Measurements from ENCODE around the gene NFATC1.

NFATC1 gene

DNA sequence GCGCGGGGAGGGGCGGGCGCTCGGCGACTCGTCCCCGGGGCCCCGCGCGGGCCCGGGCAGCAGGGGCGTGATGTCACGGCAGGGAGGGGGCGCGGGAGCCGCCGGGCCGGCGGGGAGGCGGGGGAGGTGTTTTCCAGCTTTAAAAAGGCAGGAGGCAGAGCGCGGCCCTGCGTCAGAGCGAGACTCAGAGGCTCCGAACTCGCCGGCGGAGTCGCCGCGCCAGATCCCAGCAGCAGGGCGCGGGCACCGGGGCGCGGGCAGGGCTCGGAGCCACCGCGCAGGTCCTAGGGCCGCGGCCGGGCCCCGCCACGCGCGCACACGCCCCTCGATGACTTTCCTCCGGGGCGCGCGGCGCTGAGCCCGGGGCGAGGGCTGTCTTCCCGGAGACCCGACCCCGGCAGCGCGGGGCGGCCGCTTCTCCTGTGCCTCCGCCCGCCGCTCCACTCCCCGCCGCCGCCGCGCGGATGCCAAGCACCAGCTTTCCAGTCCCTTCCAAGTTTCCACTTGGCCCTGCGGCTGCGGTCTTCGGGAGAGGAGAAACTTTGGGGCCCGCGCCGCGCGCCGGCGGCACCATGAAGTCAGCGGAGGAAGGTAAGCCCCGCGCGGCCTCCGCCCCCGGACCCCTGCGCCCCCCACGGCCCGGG, at the start of gene NFATC1:
Gene NFATC1, plus strand, starts transcription at position 170 of the 644 bp plus-strand sequence. Its CDS starts 295 bp downstream, at position 465.
- Mint-ChIP-seq H3K4me1 (ENCODE audit: low read depth) (peaks cover 40% of the 10 kb centered on the region), H3K36me3 (ENCODE audit: low read depth) (peaks cover 7% of the 10 kb centered on the region), H3K4me3 (peak within 1 kb of the TSS; percentile 83), H3K27me3 (peaks cover 66% of the 10 kb centered on the region), H3K9me3 (no peaks in the 10 kb centered on the region), H3K27ac (peak within 1 kb of the TSS; percentile 64)
- intact Hi-C loops (cut with micrococcal nuclease): no loop called here

- H3K27ac Mint-ChIP-seq: no peak overlapping the region
- intact Hi-C loops (cut with micrococcal nuclease): no loop called here
- no peaks in the 10 kb centered on the region for H3K4me1 Mint-ChIP-seq (ENCODE audit: low read depth)
- no peak overlapping the region for H3K4me3 Mint-ChIP-seq
- H3K27me3 Mint-ChIP-seq: no peaks in the 10 kb centered on the region
- H3K9me3 Mint-ChIP-seq: no peaks in the 10 kb centered on the region
- peaks cover 82% of the 10 kb centered on the region for H3K36me3 Mint-ChIP-seq (ENCODE audit: low read depth)
Measured at GRCh38 chr18:79345981-79346380, 49.7 kb upstream of the NFATC1 start.

DNA sequence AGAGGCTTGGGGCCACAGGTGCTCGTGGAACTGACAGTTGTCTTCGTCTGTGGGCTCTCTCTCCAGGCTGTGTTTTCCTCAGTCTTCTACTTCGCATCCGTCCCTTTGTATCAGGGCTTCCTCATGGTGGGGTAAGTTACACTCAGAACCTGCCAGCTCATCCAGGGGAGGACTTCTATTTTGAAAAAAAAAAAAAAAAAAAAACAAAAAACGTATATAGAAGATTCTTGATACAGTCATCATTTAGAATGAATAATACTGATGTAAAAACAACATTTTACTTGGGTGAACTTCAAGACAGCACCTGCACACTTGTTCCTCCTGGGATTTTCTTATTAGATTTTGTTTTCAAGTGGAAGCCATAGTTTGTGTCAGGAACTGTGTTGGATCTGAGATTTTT, 47.7 kb upstream of the NFATC1 start:
- Mint-ChIP-seq H3K27ac (no peak overlapping the region), H3K27me3 (no peaks in the 10 kb centered on the region), H3K4me3 (no peak overlapping the region), H3K9me3 (no peaks in the 10 kb centered on the region), H3K4me1 (ENCODE audit: low read depth) (no peaks in the 10 kb centered on the region), H3K36me3 (ENCODE audit: low read depth) (peaks cover 97% of the 10 kb centered on the region)
- intact Hi-C loops (cut with micrococcal nuclease): no loop called here

DNA sequence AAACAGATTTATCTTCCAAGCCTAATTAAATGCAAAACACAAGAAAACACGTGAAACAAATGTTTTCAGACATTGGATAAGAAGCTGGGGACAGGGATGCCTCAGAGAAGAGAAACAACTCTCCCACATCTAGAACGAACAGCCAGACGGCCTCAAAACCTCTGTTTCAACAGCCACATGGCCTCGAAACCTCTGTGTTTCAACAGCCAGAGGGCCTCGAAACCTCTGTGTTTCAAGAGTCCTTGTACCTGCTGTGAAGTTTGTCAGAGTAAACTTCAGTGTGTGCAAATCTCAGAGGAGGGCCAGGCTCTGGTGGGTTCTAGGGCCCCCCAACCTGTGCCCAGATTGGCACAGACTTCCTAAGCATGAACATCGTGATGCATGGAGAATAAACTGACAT, 43.3 kb upstream of the NFATC1 start:
- no peaks in the 10 kb centered on the region for H3K27me3 Mint-ChIP-seq
- H3K4me3 Mint-ChIP-seq: no peak overlapping the region
- intact Hi-C loops (cut with micrococcal nuclease): no loop called here
- H3K4me1 Mint-ChIP-seq (ENCODE audit: low read depth): no peaks in the 10 kb centered on the region
- H3K36me3 Mint-ChIP-seq (ENCODE audit: low read depth): peaks cover 64% of the 10 kb centered on the region
- no peak overlapping the region for H3K27ac Mint-ChIP-seq
- H3K9me3 Mint-ChIP-seq: no peaks in the 10 kb centered on the region

DNA sequence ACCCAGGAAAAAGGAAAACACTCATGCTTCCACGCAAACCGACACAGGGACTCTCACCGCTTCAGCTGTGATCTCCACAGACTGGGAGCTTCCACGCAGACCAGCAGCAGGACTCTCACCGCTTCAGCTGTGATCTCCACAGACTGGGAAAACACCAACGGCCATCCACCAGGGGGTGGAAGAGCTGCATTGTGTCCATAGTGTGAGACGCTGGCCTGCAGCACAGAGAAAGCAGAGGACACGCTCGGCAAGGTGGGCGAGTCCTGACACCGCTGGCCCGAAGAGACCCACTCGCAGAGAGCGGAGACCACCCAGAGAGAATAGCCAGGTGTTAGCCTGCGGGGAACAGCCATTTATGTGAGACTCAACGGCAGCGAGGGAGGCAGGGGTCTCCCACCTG, 42.5 kb upstream of the NFATC1 start:
- H3K27me3 Mint-ChIP-seq: no peaks in the 10 kb centered on the region
- intact Hi-C loops (cut with micrococcal nuclease): no loop called here
- peaks cover 56% of the 10 kb centered on the region for H3K36me3 Mint-ChIP-seq (ENCODE audit: low read depth)
- H3K9me3 Mint-ChIP-seq: no peaks in the 10 kb centered on the region
- H3K27ac Mint-ChIP-seq: no peak overlapping the region
- H3K4me1 Mint-ChIP-seq (ENCODE audit: low read depth): no peaks in the 10 kb centered on the region
- H3K4me3 Mint-ChIP-seq: no peak overlapping the region

- intact Hi-C loops (cut with micrococcal nuclease): no loop called here
- Mint-ChIP-seq H3K4me3 (no peak overlapping the region), H3K36me3 (ENCODE audit: low read depth) (peaks cover 54% of the 10 kb centered on the region), H3K9me3 (no peaks in the 10 kb centered on the region), H3K27me3 (no peaks in the 10 kb centered on the region), H3K27ac (no peak overlapping the region), H3K4me1 (ENCODE audit: low read depth) (no peaks in the 10 kb centered on the region)
Measured at GRCh38 chr18:79354350-79354749, 41.4 kb upstream of the NFATC1 start.

GRCh38 chr18:79355433-79356335, 40.0 kb upstream of the NFATC1 start:
- intact Hi-C loops (cut with micrococcal nuclease): no loop called here
- Mint-ChIP-seq H3K27me3 (no peaks in the 10 kb centered on the region), H3K4me3 (no peak overlapping the region), H3K9me3 (no peaks in the 10 kb centered on the region), H3K4me1 (ENCODE audit: low read depth) (no peaks in the 10 kb centered on the region), H3K27ac (no peak overlapping the region), H3K36me3 (ENCODE audit: low read depth) (peaks cover 51% of the 10 kb centered on the region)

DNA sequence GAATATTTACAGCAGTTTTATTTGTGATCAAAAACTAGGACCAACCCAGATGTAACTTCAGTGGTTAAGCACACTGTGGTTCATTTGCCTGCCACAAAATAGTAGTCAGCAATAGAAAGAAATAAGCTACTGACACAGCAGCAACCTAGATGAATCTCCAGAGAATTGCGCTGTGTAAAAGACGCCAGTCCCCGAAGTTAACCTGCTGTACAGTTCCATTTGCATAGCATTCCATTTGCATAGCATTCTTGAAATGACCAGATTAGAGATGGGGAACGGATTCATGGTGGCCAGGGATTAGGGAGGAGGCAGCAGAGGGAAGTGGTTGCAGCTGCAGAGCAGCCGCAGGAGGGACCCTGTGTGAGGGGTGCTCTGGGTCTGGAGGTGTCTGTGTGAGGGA, 39.3 kb upstream of the NFATC1 start:
- Mint-ChIP-seq H3K9me3 (no peaks in the 10 kb centered on the region), H3K4me3 (no peak overlapping the region), H3K36me3 (ENCODE audit: low read depth) (peaks cover 51% of the 10 kb centered on the region), H3K27ac (no peak overlapping the region), H3K4me1 (ENCODE audit: low read depth) (no peaks in the 10 kb centered on the region), H3K27me3 (no peaks in the 10 kb centered on the region)
- intact Hi-C loops (cut with micrococcal nuclease): no loop called here

DNA sequence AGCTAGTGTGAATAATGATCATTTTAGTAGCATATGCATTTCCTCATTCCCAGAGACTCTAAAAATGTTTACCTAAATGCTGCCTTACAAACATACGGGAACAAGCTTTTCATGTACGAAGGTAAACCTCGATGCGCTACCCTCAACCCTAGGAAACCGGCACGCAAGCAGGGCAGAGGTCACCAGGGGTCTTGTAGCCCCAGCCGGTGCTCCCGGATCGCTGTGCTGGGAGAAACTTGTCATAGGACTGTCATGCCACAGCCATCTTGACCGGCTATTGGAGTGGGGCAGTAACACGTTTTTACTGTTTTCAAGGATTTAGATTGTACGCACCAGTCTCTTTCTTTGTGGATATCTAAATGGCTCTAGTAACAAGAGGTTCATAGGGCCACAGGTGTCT, 34.8 kb upstream of the NFATC1 start:
- H3K4me3 Mint-ChIP-seq: no peak overlapping the region
- no peak overlapping the region for H3K27ac Mint-ChIP-seq
- H3K27me3 Mint-ChIP-seq: no peaks in the 10 kb centered on the region
- intact Hi-C loops (cut with micrococcal nuclease): no loop called here
- H3K36me3 Mint-ChIP-seq (ENCODE audit: low read depth): peaks cover 66% of the 10 kb centered on the region
- no peaks in the 10 kb centered on the region for H3K9me3 Mint-ChIP-seq
- no peaks in the 10 kb centered on the region for H3K4me1 Mint-ChIP-seq (ENCODE audit: low read depth)

DNA sequence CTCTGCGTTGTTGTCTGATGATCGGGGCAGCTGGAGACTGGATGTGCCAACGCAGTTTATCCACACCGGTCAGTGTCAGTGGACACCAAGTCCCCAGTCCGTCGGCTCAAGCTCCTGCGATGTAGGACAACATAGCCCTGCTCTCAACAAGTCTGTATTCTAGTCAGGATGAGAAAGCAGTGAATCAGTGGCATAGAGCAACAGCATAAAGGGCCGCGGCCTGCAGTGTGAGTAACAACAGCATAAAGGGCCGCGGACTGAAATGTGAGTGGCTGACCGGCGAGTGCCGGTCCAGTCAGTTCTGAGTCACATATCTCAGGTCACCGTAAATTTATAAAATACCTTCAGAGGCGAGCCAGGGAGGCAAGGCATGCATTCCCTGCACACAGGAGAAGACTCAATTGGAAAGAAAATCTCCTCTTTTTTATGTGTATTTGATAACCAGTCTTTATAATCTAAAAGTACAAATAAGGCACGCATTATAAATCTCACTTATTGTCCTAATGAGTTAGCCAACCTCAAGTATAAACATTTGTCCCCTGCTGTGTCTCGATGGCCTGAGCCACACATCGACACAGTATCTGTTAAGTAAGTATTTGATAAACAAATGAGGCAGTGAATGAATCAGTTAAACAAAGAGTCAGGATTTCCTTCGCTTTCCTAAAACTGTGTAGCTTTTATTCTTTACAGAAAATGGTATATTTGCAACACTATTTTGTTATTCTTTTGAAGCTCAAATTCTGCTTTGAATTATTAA, 33.8 kb upstream of the NFATC1 start:
- H3K9me3 Mint-ChIP-seq: no peaks in the 10 kb centered on the region
- no peak overlapping the region for H3K27ac Mint-ChIP-seq
- H3K4me1 Mint-ChIP-seq (ENCODE audit: low read depth): no peaks in the 10 kb centered on the region
- intact Hi-C loops (cut with micrococcal nuclease): no loop called here
- H3K4me3 Mint-ChIP-seq: no peak overlapping the region
- no peaks in the 10 kb centered on the region for H3K27me3 Mint-ChIP-seq
- peaks cover 75% of the 10 kb centered on the region for H3K36me3 Mint-ChIP-seq (ENCODE audit: low read depth)

DNA sequence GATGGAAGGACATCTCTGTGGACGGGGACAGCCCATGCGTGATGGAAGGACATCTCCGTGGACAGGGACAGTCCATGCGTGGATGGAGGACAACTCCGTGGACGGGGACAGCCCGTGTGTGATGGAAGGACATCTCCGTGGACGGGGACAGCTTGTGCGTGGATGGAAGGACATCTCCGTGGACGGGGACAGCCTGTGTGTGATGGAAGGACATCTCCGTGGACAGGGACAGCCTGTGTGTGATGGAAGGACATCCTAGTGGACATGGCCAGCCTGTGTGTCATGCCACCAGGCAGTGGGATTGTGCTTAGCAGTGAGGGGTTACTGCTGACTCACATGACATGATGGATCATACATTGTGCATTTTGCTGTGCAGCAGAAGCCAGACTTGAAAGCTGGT, 30.0 kb upstream of the NFATC1 start:
- Mint-ChIP-seq H3K27me3 (no peaks in the 10 kb centered on the region), H3K9me3 (no peaks in the 10 kb centered on the region), H3K36me3 (ENCODE audit: low read depth) (peaks cover 84% of the 10 kb centered on the region), H3K4me1 (ENCODE audit: low read depth) (peaks cover 6% of the 10 kb centered on the region), H3K4me3 (no peak overlapping the region), H3K27ac (no peak overlapping the region)
- intact Hi-C loops (cut with micrococcal nuclease): no loop called here

- intact Hi-C loops (cut with micrococcal nuclease): no loop called here
- Mint-ChIP-seq H3K27me3 (no peaks in the 10 kb centered on the region), H3K36me3 (ENCODE audit: low read depth) (peaks cover 83% of the 10 kb centered on the region), H3K4me1 (ENCODE audit: low read depth) (peaks cover 6% of the 10 kb centered on the region), H3K4me3 (no peak overlapping the region), H3K9me3 (no peaks in the 10 kb centered on the region), H3K27ac (no peak overlapping the region)
Measured at GRCh38 chr18:79366177-79367094, 29.3 kb upstream of the NFATC1 start.

DNA sequence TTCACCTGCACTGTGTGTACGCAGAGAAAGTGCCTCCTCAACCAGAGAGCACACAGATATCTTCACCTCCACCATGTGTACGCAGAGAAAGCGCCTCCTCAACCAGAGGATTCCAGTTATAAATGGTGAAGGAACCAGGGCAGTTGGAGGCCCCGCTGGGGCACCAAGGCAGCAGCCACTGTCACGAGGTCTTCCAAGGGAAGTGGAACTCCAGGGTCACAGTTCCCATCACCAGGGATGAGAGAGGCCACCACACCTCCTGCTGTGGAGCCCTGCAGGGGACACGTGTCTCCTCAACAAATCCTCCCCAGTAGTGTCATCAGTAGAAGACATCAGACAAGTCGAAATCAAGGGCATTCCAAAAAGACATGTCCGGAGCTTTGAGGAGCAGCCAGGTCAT, 28.2 kb upstream of the NFATC1 start:
- Mint-ChIP-seq H3K4me1 (ENCODE audit: low read depth) (peaks cover 6% of the 10 kb centered on the region), H3K4me3 (no peak overlapping the region), H3K36me3 (ENCODE audit: low read depth) (peaks cover 83% of the 10 kb centered on the region), H3K27ac (no peak overlapping the region), H3K9me3 (no peaks in the 10 kb centered on the region), H3K27me3 (no peaks in the 10 kb centered on the region)
- intact Hi-C loops (cut with micrococcal nuclease): no loop called here

All from dendritic cell treated with granulocyte-macrophage colony-stimulating factor and Interleukin-4, amounts not matched to agents 40 ng/mL and 50 ng/mL, for 4 days (primary cell).